COLO668 (cell line): ENCODE measurements around the gene SCAI.
"Not testable (repeated sequence)": the region's sequence is repeated elsewhere in the genome, so short reads cannot be mapped to it uniquely, and the experiment has no call there.

ENCODE experiments used
- DNase-seq: peaks from one replicate; lab custom pipeline; 2025; ENCODE audit not compliant: unreplicated experiment; lab: John Stamatoyannopoulos, UW

Gene SCAI

DNA sequence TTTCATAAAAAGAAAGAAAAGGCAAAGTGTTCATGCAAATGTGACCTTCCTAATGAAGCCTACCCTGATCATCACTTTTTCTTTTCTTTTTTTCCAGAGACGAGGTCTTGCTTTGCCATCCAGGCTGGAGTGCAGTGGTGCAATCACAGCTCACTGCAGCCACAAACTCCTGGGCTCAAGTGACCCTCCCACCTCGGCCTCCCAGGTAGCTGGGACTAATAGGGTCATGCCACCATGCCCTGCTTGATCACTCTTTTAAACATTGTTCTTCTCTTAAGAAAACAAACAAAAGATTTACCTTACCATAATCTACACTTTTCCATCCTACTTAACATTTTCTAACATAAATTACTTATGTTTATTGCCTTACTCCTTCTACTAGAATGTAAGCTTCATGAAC is 193.9 kb downstream of the SCAI start:
- DNase-seq, result no peak

DNA sequence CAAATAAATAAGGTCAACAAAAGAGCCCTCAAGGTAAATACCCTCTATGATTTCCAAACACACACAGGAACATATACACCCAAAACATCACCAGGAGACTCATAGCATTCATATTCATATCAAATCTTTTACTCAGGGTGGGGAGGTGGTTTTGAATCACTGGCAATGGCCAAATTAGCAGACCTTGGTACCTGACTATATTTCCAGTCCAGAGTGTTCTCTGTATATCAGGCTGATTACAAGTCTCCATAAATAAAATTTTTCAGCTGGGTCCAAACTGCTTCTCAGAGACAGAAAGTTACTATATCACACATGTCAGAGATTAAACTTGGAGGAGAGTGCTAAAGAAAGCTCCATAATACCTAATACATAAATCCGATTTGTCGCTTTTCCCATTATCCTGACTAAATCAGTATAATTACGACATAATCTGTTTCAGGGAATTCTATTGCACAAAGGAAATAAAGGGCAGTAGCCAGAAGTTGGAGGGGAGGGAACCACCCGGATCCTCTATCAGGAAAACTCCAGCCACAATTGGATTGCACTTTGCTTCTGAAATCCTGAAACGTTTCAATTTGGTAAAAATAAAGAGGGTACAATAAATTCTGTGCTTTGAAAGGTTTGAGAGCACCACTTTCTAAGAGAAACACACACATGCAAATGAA is 195.5 kb downstream of the SCAI start:
- no peak for DNase-seq

DNA sequence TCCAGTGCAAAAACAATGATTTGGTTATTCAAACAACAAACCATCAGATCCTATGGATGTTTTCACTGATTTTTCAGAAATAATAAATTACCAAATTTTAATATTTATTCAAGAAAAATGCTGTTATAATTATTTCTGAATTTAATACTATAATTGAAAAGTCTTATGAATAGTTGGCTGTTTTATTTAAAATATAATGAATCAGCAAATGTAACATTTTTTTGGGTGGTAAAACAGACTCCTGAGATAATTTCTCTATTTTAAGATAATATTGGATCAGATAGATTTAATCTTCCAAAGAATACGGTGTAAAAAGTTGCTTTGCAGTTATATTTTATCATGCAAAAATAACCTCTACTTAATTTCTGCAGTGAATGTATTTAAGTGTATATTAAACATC is 197.2 kb downstream of the SCAI start:
- DNase-seq, result no peak

DNA sequence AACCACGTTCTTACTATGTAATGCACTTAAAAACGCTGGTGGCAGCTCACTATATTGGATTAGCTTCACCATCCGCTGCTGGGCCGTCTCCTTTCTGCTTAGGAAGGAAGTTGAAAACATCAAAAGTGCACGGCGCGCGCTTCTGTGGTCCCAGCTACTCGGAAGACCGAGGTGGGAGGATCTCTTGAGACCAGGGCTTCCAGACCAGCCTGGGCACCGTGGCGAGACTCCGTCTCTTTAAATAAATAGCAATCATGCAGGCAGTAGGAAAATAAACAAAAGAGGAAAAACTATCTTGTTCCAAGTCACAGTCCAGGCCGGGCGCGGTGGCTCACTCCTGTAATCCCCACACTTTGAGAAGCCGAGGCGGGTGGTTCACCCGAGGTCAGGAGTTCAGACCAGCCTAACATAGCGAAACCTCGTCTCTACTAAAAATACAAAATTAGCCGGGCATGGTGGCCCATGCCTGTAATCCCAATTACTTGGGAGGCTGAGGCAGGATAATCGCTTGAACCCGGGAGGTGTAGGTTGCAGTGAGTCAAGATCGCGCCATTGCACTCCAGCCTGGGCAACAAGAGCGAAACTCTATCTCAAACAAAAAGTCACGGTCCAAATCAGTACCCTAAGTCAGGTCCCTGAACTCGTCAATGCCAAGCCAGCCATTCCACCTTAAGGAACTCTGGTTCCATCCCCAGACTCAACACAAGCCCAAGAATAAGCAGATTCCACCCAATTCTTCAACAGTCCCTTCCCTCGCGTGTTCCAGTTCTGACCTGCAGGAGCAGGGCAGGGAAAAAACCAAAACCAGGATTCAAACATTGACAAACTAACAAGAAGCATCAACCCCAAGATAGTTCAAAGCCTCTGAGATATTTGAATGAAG is 201.4 kb downstream of the SCAI start:
- peak; percentile 45 for DNase-seq

DNA sequence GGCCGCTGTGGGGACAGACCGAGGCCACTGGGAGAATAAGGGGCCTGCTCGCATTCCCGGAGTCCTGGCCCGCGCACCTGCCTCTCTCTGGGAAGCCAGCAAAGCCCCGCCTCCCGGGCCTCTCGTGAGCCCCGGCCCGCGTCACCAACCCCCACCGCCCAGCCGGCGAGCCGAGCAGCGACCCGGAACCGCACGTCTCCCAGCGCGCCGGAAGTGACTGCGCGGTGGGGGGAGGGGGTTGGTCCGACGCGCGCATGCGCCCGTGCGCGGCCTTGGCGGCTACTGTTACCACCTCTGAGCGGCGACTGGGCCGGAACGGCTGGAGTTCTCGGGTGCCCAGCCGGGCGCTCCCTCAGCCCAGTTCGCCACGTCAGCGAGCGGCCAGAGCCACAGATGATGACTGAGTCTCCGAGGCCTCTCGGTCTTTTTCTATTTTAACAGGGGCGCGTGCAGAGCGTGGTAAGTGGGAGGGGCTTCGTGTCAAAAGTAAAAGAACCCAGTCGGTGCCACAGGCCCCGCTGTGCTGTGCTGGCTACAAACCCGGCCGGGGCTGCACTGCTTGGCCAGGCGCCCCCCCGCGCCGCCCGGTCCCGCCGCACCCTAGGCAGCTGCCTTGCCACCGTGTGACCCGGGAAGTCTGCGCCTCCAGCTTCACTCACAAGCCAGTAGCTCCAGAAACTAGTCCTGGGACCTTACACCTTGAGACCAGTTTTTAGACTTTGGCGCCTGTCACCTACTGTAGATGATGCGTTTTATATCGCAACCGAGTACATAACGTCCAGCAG is 202.2 kb downstream of the SCAI start, which contains the start of gene GOLGA1:
GOLGA1 (minus strand) TSS at position 190 of the 785 bp plus-strand sequence. CDS start 2,372 bp downstream, outside the sequence.
- DNase-seq, result peak; percentile 99

DNA sequence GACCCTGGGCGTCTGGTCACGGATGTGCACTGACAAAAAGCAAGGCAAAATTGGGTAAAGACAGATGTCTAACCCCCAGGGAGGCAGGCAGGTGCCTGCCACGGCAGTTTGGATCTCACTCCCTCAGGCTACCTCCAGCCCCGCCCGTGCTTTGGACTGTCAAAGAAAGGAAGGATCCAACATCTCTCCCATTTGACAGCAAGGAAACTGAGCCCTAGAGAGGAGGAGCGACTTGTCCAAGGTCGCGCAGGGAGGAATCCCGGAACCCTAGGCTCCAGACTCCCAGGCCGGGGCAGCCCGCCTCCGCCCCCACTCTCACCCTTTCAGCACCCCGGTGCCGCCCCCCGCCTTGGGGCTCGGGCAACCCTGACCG is 202.8 kb downstream of the SCAI start:
- DNase-seq, result peak; percentile 79

DNA sequence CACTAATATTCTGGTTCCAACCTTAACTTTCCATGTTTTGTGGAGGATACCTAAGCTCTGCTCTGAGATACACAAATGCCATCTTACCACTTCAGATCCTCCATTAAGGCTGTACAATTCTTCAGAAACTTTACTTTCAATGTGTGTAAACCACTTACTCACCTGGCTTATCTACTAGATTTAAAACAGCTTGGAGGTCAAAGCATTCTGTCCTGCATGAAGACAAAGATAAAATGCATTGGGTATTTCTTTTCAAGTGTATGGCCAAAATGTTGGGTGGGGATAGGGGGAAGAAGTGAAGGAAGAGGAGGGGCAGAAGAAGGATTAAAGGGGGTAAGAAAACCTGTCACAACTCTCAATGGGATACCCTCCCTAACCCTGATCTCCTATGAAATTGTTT is 203.4 kb downstream of the SCAI start:
- no peak for DNase-seq

DNA sequence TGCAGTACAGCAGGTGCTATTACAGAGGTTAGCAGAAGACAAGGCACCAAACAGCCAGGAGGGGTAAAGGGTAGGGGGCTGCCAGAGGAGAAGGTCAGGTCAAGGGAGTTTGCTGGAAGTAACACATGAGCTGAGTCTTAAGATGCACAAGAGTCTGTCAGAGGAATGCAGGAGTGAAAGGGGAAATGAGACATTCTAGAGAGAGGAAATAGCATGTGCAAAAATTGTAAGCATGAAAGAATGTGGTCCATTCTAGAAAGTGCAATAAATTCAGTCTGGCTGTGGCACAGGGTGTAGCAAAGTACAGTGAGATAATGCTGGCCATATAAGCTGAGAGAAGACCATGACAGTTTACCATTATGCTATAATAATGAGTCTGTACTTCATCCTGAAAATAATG is 209.0 kb downstream of the SCAI start:
- DNase-seq, result no peak

DNA sequence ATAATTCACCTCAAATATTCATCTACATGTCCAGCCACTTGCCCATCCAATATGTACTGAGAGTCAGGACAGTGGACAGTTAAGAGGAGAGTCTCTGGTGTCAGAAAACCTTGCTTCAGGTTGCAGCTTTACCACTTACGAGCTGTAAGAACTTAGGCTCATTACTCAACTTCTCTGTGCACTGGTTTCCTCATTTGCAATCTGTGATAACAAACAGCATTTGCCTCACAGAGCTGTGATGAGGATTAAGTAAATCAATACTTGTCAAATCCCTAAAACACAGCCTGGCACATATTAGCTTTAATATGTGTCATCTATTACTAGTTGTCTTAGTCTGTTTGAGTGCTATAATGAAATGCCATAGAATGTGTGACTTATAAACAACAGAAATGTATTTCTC is 211.0 kb downstream of the SCAI start:
- DNase-seq, result no peak

DNA sequence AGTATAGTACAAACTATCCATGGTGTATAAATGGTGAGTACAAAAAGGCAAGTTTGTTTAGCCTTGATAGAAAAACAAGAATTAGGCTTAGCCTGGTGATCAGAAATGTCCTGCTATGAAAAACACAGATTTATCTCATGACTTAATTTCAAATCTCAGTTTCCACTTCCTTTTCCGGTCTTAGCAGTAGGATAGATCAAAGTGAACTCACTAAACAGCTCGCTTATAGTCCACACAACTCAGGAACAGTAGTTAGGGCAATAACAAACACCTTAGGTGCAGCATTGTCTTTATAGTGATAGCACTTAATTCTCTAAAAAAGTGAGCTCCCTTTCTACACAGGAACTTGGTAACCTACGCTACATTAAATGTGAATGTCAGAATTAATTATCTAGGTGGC is 213.9 kb downstream of the SCAI start:
- DNase-seq, result no peak

DNA sequence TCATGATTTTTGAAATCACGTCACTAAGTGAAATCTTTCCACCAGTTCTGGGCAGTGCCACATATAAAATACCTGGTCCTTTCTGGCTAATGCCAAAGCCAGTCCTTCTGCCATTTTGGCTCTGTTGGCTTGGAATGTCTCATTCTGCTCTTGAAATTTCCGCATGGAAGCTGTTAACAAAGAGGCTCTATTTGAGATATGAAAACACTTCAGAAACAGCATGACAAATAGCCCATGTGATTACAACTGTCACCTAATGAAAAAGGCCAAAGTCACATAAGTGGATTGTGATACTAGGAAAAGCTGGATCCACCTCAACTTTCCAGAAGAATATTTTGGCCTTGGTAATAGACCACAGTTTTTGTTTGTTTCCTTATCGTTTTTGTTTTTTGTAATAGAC is 215.2 kb downstream of the SCAI start:
- no peak for DNase-seq

DNA sequence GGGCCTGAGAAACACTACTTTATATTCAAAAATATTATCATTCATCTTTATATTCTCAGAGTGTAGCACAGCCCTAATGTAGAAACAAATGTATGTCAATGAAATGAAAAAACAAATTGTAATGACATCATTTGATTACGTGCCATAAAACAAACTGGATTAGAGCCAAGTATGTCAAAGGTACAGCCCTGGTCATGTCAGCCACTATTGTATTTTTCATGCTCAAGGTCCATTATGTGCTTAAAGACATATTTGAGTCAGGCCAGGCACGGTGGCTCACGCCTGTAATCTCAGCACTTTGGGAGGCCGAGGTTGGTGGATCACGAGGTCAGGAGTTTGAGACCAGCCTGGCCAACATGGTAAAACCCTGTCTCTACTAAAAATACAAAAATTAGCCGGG is 222.9 kb downstream of the SCAI start:
- DNase-seq, result not testable (repeated sequence)

DNA sequence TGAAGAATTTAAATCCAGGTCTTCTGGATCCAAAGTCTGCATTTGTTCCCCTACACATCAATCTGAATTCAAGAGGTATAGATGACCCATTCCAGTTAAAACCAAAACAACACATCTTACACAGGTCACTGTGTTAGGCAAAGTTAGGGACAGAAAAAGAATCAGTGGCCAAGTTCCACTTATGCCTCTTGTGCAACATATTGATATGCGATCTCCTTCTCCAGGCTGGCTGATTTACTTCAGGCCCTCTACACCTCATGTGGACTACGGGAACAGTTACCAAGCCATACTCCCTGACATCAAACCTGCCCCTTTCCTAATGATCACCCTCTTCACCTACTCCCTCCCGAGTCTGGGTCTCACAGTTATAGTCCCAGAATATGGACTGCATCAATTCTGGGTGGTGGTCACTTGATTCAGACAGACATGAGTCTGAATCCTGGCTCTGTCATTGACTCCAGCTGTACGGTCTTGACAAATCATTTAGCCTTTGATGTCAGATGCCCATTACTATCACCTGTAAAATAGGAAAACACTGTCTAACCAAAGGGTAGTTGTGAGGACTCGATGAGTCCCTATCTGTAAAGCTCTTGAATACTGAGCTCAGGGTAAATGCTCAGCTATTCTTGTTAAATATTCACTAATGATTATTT is 228.4 kb downstream of the SCAI start:
- no peak for DNase-seq

DNA sequence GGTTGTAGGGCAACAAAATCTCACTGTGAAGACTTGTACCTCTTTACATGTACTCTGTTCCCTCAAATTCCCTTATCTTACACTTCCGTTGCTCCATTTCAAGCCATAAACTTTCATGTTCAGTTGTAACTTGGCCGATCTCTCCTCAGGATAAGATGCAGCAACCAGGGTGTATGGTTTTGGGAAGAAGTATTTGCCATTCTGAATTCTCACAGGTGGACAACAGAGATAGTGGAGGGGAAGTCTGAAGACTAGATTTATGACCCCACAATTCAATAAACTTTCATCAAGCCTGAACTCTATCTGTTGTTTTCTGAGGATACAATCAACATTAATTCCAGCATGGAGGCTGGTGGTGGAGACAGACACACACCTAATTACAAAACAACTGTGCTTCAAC is 229.9 kb downstream of the SCAI start:
- DNase-seq, result no peak

DNA sequence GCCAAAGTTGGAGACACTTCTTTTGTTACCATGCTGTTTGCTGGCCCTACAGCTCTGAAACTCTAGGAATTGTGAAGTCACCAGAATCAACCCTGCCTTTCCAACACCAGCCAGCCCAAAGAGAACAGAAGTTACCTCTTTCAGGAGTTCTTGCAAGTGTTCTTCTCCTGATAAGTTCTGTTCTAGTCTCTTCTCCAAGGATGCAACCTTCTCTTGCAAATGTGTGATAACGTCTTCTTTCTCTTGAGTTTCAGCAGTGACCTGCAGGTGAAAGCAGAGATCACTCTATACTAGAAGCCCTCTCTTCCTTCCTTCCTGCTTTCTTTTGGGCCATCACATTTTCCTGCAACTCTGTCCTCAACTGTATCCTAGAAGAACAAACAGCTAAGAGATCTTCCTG is 231.6 kb downstream of the SCAI start:
- no peak for DNase-seq

DNA sequence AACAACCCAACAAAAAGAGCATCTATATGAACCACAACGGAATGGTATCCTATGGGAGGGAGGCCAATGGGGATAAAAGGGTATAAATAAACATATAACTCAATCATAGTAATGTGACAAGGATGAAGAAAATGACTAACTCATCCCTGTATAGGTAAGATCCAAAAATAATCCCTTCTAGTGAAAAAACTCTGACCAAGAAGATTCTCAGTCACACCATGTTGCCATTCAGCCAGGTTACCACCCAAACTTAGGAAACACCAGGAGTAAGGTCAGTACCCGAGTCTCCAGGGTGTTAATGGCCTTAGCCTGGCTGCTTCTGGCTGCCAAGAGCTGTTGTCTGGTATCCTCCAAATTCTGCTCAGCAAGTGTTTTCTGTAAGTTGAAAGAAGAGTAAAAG is 235.2 kb downstream of the SCAI start:
- no peak for DNase-seq

DNA sequence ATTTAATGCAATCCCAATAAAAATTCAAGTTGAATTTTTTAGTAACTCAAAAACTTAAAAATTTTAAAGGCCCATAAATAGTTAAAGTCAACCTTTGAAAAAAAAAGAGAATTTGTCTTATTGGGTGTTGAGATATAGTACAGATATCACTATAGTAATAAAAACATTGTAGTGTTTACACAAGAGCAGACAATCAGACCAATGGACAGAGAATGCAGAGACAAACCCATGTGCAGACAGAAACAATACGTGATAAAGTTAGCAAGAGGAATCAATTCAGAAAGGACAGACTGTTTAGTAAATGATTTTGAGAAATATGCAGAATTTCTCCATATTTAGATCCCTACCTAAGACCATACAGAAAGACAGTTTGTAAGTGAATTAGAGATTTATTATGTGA is 236.4 kb downstream of the SCAI start:
- DNase-seq, result no peak

DNA sequence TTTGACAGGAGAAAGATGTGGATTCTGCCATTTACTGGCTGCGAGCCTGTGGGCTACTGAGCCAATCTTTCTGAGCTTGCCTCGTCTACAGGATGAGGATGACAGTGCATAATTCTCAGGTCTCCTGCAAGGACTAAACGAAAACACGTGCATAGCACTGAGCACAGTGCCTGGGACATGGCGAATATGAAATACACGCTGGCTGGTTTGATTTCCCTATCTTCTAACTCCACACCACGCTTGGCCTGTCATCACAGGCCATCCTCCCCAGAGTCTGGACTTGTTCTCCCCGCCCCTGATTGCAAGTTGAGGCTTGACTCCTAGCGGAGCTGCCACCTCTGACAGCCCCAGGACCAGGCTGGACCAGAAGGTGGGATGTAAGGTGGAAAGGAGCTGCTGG is 243.5 kb downstream of the SCAI start:
- DNase-seq, result no peak

DNA sequence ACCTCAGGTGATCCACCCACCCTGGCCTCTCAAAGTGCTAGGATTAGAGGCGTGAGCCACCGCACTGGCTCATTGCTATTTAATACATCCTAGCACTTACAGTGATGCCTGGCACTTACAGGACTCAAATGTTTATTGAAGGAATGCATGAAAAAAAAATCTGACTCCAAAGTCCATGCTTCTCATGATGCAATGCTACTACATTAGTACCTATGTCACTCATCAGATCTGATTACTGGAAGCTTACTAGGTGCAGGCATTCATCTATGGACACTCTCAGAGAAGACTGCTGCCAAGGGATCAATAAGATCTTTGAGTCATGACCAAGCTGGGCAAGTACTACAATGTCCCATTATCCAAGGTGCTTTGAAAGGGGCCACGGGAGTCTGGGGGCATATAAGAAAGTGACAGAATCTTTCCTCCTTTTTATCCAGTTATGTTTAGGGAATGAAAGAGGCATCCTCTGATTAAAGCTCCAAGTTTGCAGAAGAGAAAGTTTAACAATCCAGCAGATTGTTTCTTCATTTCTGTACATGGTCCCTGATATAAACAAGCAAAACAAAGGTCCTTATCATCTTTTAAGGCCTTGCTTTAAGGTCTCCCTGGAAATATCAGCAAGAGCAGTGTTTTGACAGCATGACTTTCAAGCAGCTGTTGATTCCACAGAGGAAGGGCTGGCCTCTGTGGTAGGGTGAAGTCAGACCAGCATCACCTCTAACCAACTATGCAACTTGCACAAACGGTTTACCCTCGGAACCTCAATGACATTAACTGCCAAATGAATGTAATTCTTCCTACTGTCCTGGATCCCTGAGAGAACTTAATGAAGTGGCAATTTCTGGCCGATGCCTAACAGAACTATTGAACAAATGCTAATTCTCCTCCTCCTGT is 245.5 kb downstream of the SCAI start:
- no peak for DNase-seq

DNA sequence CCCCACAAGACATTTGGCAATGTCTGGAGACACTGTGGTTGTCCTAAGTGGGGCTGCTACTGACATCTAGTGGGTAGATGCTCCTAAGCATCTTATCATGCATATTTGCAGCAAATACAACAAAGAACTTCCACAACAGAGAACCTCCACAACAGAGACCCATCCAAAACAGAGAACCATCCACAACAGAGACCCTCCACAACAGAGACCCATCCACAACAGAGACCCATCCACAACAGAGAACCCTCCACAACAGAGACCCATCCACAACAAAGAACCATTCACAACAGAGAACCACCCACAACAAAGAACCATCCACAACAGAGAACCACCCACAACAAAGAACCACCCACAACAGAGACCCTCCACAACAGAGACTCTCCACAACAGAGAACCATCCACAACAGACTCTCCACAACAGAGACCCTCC is 248.6 kb downstream of the SCAI start:
- DNase-seq, result no peak
